ENCODE results near the gene PEAK1. TPM values are rescaled to one million over a fixed set of nuclear protein-coding genes. Genes with fewer than 3 reads are reported as not detected.

Gene PEAK1
- total RNA-seq, 2 experiments from 2014 or later = 6.0 to 10.8 TPM

- H2AFZ ChIP-seq (ENCODE audit: low read length) = no peak overlapping the region
- no peaks in the 10 kb centered on the region for H3K9me2 ChIP-seq (ENCODE audit: insufficient read depth, low read length)
- BruUV-seq (replicated peaks) = no TSS peak
- POLR2A ChIA-PET = interaction anchor here (1.2 kb wide), 1 partner anchor 67 kb away, joined by 3 read pairs; no protein-coding TSS in a partner anchor
- H3K4me3 ChIP-seq (ENCODE audit: low read depth, low read length, poor library complexity, severe bottlenecking) = no peak overlapping the region
- H3K79me2 ChIP-seq (ENCODE audit: insufficient read depth, low read depth, low read length) = no peaks in the 10 kb centered on the region
- peaks cover 41% of the 10 kb centered on the region for H3K9me3 ChIP-seq (ENCODE audit: low read length)
- no peaks in the 10 kb centered on the region for H3K36me3 ChIP-seq (ENCODE audit: insufficient read depth, low read length)
- no peak for DNase-seq (ENCODE audit: low spot score)
- no peak overlapping the region for H3K4me2 ChIP-seq (ENCODE audit: low read length)
- CTCF ChIA-PET (ENCODE audit: unreplicated experiment) = no interaction called here
- intact Hi-C loops (cut with micrococcal nuclease; ENCODE audit: unreplicated experiment) = no loop called here
- H3K4me1 ChIP-seq (ENCODE audit: insufficient read depth, low read length, poor library complexity, severe bottlenecking) = no peaks in the 10 kb centered on the region
- TF ChIP-seq EZH2phosphoT487 (IDR thresholded peaks at IDR 0.05; ENCODE audit: borderline replicate concordance, low read depth, low read length) (no peak), CTCF (conservative IDR thresholded peaks at IDR 0.05; ENCODE audit: low read length) (no peak)
- no peak overlapping the region for H3K27ac ChIP-seq (ENCODE audit: low read depth, low read length, poor library complexity, severe bottlenecking)
- no peaks in the 10 kb centered on the region for H4K20me1 ChIP-seq (ENCODE audit: insufficient read depth, low read length)
Measured at GRCh38 chr15:77395013-77395774, 24.7 kb downstream of the PEAK1 start.

GRCh38 chr15:77393471-77393840 lies 26.4 kb downstream of the PEAK1 start:
- no peak for DNase-seq (ENCODE audit: low spot score)
- H3K36me3 ChIP-seq (ENCODE audit: insufficient read depth, low read length) = no peaks in the 10 kb centered on the region
- TF ChIP-seq CTCF (conservative IDR thresholded peaks at IDR 0.05; ENCODE audit: low read length) = no peak
- TF ChIP-seq EZH2phosphoT487 (IDR thresholded peaks at IDR 0.05; ENCODE audit: borderline replicate concordance, low read depth, low read length) = no peak
- ChIA-PET POLR2A (interaction anchor here (0.6 kb wide), 1 partner anchor 1110 kb away, joined by 4 read pairs; no protein-coding TSS in a partner anchor), CTCF (ENCODE audit: unreplicated experiment) (no interaction called here)
- no peaks in the 10 kb centered on the region for H3K79me2 ChIP-seq (ENCODE audit: insufficient read depth, low read depth, low read length)
- BruUV-seq (replicated peaks) = no TSS peak
- H4K20me1 ChIP-seq (ENCODE audit: insufficient read depth, low read length) = no peaks in the 10 kb centered on the region
- no peaks in the 10 kb centered on the region for H3K4me1 ChIP-seq (ENCODE audit: insufficient read depth, low read length, poor library complexity, severe bottlenecking)
- intact Hi-C loops (cut with micrococcal nuclease; ENCODE audit: unreplicated experiment) = no loop called here
- H3K4me2 ChIP-seq (ENCODE audit: low read length) = no peak overlapping the region
- no peak overlapping the region for H3K4me3 ChIP-seq (ENCODE audit: low read depth, low read length, poor library complexity, severe bottlenecking)
- H3K27ac ChIP-seq (ENCODE audit: low read depth, low read length, poor library complexity, severe bottlenecking) = no peak overlapping the region
- H2AFZ ChIP-seq (ENCODE audit: low read length) = no peak overlapping the region
- peaks cover 25% of the 10 kb centered on the region; the same call in 1 of the 2 replicates for H3K9me3 ChIP-seq (ENCODE audit: low read length)
- no peaks in the 10 kb centered on the region for H3K9me2 ChIP-seq (ENCODE audit: insufficient read depth, low read length)

All from OCI-LY7 (cell line).